Activated CD8-positive, alpha-beta memory T cell treated with anti-CD3 and anti-CD28 coated beads for 24 hours (primary cell): ENCODE data around the gene HMGB1.

Experiments
- DNase-seq: peaks from one replicate; pipeline ENCODE4 v3.0.0-alpha.2; 2020

The HMGB1 gene

DNA sequence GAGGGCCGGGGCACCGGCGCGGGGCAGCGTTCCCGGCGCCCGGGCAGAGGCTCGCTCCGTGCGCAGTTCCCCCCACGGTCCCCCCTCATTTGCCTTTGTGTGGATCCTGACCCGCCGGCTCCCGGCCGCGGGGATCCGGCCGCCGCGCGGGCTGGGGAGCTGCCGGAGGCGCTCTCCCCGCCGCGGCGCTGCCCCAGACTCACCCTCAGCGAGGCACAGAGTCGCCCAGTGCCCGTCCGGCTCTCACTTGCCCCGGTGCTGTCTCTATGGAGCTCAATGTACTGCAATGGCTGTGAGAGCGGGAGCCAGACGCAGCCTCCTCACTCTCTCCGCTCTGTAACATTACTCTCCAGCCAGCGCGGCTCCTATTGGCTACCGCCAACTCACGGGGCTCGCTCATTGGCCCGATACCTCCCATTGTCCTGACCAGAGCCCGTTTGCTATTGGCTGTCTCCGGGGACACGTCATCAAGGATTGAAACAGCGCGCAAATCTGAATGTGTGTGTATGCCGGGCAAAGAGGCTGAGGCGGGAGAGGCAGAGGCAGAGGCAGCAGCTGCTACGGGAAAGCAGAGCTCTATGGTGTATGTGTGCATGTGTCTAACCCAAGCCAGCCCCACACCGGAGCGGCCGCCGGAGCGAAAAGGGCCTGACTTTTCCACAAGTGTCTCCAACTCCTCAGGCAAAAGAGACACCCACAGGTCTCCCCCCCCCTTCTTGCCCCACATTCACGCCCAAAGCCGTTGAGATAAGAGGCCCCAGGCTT, at the start of gene HMGB1:
HMGB1 (minus strand) TSS at position 344 of the 765 bp plus-strand sequence. CDS start 2,256 bp downstream, outside the sequence.
- DNase-seq = peak; percentile 95

DNA sequence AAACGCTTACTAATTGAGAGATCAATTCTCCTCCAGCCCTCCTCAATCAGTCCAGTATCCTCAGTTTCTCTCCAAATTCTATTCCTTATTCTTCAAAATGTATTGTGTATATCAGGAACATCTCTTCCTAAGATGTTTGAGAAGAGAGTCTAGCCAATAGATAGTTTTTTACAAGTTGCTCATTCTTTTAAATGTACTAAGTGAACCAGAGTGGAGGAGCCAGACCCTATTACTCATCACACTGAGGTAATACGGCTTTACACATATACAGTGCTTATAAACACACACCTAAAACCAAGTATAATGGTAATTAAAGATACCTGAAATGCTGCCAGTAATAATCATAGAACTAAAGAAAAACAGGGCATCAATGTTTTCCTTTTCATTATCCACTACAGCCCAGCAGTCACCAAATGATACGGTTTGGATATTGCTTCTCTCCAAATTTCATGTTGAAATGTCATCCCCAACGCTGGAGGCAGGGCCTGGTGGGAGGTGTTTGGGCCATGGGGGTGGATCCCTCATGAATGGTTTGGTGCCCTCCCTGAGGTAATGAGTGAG, 45.2 kb upstream of the HMGB1 start:
- DNase-seq = no peak

DNA sequence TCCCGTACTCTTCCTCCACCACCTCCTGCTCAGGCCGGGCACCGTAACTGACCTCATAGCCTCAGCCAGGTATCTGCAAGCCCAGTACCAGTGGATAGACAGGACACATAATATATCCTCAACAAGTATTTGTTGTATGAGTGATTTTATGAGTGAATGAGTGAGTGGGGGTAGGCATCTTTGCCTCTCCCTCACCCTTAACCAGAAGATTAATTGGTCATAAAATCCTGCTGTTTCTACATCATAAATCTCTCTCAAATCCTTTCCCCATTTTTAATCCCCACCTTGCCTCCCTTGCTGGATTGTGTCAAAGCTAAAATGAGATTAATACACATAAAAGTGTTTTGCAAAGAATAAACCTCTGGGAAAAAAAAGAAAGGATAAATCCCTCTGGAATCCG, 44.4 kb upstream of the HMGB1 start:
- no peak for DNase-seq

- DNase-seq = no peak
Measured at GRCh38 chr13:30509254-30510050, 43.7 kb upstream of the HMGB1 start.

DNA sequence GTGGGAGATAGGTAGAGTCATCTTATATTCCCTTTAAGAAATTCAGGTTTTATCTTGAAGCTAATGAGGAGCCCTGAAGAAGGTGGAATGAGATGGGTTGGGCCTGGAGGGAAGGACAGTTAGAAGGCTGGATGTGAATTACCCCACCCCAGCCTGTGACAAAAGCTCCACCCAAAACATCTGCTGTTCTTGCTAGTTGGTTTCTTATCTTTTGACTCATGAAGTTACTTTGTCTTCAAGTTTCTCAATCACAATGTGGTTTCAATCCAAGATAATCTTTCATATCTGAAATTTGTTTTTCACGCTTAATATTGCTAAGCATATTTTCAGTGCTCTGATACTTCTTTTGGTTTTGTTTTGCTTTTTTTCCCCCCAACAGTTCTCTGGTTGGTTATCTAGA, 38.3 kb upstream of the HMGB1 start:
- DNase-seq = no peak

- no peak for DNase-seq
Measured at GRCh38 chr13:30502237-30502636, 36.5 kb upstream of the HMGB1 start.

DNA sequence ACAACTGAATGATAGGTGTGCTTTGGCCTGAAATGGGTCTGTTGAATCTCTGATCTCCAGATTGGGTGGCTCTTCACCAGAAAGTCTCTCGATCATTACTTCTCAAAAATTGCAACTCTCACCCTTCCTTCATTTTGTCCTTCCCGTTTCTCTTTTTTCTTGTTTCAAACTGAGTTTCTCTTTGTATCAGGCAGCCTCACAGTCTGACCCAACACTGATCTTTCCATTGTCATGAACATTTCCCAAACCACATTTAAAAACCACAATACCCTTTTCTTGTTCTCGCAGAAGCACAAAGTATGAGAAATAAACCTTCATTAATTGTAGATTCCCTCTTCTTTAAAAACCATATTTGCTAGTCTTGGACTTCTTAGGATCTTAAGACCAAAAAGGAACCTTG, 33.6 kb upstream of the HMGB1 start:
- no peak for DNase-seq

GRCh38 chr13:30496147-30496546, 30.4 kb upstream of the HMGB1 start:
- DNase-seq = no peak

- DNase-seq = no peak
Measured at GRCh38 chr13:30495746-30496145, 30.0 kb upstream of the HMGB1 start.

DNA sequence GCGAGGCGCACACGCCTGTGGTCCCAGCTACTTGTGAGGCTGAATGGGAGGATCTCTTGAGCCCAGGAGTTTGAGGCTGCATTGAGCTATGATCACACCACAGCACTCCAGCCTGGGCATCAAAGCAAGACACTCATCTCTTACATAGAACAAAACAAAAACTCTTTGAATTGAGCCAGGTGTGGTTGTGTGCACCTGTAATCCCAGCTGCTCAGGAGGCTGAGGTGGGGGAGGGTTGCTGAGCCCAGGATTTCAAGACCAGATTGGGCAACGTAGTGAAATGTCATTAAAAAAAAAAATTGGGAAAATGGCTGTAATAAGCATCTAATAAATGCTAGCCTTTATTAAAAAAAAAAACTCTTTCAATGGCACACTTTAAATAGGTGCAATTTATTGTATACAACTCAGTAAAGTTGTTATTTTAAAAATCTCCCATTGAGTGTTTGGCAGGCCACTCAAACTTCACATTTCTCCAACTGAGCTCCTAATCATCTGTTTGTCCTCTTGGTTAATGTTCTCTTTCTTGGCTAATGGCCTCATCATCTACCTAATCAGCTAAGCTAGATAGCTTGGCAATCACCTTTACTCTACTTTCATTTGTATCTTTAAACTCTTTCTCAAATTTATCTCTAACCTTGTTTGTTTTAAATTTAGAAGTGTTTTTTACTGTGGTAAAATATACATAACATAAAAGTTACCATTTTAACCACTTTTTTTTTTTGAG, 28.1 kb upstream of the HMGB1 start:
- DNase-seq = no peak

GRCh38 chr13:30487075-30487470, 21.3 kb upstream of the HMGB1 start:
- no peak for DNase-seq

DNA sequence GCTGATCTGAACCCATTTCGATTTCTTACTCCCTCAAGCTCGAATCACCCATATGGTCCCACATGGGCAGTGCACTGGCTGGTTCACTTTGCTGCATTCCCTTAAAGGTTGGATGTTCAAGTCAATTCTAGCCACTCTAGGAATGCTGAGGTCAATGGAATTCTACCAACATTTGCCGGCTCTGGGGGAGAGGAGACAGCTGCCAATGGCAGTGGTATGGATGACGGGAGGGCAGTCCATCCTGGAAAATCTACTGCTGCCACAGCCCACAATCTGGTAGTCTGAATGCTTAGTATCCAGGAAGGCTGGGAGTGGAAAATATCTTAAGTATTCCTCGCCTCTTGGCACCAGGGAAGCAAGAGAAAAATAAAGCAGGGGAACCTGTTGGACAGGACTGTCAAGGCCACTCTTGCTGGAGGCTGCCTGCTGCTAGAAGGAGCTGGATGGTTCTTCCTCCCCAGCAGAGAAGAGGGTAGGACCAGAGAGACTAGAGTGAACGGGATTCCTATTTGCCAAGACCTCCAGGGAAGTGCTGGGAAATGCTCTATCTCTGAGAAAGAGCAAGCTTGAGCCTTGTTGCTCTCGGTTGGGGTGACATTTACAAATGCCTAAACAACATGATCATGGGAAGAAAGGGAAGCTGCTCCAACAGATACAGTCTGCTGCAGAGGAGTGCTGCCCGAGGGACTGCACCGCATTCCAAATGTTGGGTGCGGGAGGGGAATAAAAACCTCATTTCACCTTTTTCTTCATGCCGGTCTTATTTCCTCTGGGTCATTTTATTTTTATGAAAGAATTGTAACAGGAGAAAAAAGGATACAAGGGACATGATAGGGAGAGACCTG, 20.7 kb upstream of the HMGB1 start:
- DNase-seq = no peak

GRCh38 chr13:30481241-30481760, 15.6 kb upstream of the HMGB1 start:
- no peak for DNase-seq

DNA sequence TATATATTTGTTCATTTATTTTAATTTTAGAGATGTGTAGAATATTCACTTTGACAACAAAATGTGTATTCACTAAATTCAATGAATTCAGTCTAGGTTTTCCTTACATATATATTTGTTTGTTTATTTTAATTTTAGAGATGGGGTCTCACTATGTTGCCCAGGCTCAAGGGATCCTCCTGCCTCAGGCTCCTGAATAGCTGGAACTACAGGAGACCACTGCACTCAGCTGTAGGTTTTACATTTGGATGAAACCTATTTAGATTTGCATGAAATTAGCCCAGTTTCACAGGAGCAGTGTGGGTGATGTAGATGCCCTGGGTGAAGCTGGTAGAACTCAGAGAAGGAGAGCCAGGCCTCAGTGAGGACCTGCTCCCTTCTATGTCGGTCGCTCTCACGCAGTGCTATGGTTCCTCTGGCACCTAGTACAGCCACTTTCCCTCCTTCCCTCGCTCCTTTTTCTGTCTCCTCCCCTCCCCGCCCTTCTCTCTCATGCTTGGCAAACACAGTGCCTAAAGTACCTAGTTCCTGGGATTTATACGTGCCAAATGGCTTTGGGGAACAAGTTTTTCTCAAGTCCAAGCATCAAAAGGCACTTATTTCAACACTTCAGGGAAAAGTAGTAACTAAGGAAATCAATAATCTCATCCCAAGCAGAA, 14.7 kb upstream of the HMGB1 start:
- no peak for DNase-seq

DNA sequence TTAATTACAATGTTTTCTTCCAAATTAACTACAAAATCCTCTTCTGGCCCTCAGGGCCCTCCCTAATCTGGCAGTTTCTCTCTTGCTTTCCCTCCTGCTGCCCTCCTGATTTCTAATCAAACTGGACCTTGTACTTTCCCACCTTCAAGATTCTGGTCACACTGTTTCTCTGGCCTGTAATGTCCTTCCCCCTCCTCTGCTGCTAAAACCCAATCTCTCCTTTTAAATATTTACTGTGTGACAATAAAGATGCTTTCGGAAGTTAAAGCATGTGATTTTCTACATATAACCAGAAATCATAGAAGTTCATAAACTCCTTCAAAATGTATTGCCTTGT, 14.1 kb upstream of the HMGB1 start:
- DNase-seq = no peak

DNA sequence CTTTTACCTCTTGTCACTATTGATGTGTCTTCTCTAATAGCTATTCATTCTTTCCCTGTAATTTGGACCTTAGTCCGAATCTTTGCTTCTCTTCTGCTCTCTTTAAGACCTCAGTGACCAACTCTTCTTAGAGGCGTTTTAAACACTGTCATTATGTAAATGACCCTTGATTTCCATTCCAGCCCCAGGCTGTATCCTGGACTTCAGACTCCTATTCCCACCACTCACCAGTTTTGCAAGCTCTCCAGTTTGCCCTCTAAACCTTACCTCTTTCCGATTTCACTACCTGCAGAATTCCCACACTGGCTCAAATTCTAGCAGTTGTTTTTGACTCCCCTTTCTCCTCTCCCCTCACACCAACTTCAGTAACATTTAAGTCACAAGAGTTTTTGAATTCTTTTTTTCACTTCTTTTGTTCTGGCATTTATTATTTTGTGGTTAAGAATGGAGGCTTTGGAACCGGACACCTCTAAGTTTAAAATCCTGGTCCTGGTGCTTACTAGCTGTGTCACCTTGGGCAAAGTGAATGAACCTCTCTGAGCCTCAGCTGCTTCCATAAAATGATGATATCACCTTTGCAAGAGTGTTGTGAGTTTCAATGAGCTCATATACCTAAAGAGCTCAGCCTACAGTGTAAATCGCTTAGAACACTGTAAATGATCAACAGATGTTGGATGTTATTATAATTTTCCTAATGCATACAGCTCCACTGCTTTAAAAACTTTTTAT, 13.6 kb upstream of the HMGB1 start:
- DNase-seq = no peak

DNA sequence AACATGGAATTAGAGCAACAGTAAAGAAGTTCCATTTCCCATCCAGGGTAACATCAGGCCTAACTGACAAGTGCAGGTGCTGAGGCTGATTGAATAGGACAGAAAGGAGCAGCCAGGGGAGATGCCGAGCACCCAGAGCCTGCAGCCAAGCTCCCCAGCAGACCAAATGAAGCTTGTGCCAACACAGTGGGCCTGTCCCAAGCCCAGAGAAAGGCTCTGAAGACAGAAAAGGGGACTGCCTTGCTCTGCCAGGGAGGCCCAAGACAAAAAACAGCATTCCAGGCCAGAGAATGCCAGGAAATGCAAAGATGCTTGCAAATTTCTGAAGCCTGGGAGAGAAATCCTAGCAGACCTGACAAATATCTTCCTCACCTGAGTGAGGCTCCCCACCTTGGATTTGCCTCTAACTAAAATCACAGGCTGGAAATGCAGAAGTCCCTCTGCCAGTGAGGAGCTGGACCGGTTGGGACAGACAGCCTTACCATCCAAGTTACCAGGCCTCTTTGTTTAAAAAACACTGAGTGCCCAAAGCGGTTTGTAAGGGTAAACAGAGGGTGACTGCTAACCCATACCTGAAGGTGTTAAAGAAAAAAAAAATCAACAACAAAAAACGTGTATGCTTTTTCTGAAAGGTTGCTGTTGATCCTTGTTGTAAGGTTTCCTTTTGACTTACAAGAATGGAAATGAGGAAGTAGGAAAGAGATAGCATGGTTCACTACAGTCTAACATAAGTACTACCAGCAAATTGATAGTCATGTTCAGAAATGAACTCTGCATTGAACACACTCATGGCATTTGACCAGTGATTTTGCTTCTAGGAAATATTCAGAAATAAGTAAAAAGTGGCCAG, 11.8 kb upstream of the HMGB1 start:
- DNase-seq = no peak

DNA sequence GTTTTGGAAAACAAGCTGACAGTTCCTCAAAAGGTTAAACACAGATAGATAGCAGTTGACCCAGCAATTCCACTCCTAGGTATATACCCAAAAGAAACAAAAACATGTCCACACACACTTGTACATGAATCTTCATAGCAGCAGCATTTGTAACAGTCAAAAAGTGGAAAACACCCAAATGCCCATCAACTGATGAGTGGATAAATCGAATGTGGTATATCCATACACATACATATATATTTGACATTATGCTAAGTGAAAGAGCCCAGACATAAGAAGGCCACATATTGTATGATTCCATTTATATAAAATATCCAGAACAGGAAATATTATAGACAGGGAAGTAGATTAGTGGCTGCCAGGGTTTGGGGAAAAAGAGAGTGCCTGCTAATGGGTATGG, 7.9 kb upstream of the HMGB1 start:
- no peak for DNase-seq

DNA sequence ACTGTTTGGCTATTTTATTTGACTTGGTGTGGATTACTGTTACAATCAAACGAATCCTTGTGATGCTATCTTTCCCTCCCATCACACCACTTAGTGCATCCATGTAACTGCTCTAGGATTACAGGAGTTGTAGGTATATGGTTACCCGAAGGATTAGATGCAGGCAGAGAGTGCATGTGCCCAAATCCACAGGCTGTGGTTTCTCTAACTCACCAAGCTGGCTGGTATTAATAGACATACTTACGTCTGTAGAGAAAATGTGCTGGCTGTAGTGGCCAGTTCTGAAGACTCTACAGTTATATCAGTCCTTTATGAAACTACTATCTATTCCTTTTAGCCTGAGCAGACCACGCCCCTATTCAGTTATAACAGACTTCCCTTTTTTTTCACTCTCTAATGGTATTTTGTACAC, 1.1 kb upstream of the HMGB1 start:
- DNase-seq = no peak

GRCh38 chr13:30466358-30466714, 600 bp upstream of the HMGB1 start:
- no peak for DNase-seq
